HK-2 (cell line): ENCODE data around the gene MFSD12.
A peak's percentile ranks its signal among the peaks of the same experiment; 100 is the strongest.
"Not testable (repeated sequence)": the region's sequence is repeated elsewhere in the genome, so short reads cannot be mapped to it uniquely, and the experiment has no call there.

Experiments
- DNase-seq: peaks from one replicate; pipeline ENCODE4 v3.0.0-alpha.2; 2018; ENCODE audit not compliant: unreplicated experiment

The MFSD12 gene

GRCh38 chr19:3584036-3584802, 26.8 kb upstream of the MFSD12 start:
- DNase-seq: not testable (repeated sequence)

DNA sequence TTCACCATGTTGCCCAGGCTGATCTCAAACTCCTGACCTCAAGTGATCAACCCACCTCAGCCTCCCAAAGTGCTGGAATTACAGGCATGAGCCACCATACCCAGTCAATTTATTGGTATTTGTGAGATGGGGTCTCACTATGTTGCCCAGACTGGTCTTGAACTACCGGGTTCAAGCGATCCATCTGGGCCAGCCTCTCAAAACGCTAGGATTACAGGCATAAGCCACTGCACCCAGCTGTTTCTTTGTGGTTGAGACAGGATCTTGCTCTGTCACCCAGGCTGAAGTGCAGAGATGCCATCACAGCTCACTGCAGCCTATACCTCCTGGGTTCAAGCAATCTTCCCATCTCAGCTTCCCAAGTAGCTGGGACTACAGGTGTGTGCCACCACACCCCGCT, 24.4 kb upstream of the MFSD12 start:
- DNase-seq: not testable (repeated sequence)

- peak; percentile 49 for DNase-seq
Observed at GRCh38 chr19:3580156-3580934, 23.0 kb upstream of the MFSD12 start.

- DNase-seq: no peak
Observed at GRCh38 chr19:3578390-3578789, 21.0 kb upstream of the MFSD12 start.

DNA sequence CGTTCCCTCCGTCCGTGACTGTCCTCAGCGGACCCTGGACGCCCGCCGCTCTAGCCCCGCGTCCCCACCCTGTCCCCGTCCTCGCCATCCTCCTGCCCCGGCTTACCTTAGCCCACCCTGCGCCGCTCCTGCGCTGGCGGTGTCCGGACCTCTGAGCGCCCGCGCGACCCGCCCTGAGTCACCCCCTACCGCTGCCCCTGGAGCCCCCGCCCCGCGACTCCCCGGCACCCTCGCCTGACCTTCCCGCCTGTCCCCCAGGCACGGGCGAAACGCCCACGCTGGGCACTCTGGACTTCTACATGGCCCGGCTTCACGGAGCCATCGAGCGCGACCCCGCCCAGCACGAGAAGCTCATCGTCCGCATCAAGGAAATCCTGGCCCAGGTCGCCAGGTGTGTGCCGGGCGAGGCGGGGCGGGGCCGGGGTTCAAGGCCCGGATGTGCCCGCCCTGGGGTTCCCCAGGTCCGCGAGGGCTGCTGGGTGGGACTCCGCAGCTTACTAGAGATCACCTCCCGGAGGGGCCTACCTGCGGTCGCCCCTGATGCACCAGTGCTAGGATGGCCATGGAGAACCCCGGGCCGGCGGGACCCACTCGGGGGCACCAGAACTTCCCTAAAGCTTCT, 20.4 kb upstream of the MFSD12 start:
- DNase-seq: no peak

- DNase-seq: no peak
Observed at GRCh38 chr19:3576696-3577443, 19.5 kb upstream of the MFSD12 start.

GRCh38 chr19:3575949-3576673, 18.7 kb upstream of the MFSD12 start:
- DNase-seq: no peak

- DNase-seq: no peak
Observed at GRCh38 chr19:3575260-3575741, 17.9 kb upstream of the MFSD12 start.

GRCh38 chr19:3573858-3574637, 16.7 kb upstream of the MFSD12 start:
- DNase-seq: peak; percentile 90

- DNase-seq: no peak
Observed at GRCh38 chr19:3573162-3573857, 15.9 kb upstream of the MFSD12 start.

DNA sequence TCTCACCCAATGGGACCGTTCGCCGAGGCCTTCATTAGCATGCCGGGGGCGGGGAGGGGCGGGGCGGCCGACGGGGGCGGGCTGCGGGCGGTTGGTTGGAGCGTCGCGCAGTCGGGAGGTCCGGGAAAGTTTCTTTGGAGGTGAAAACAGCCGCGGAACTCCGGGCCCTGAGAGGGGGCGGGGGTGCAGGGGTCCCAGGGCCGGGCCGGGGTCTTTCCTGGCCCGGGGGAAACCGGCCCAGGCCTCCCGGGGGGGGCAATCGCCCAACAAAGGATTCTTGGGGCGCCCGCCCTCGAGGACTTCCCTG, 15.4 kb upstream of the MFSD12 start, which contains the start of gene HMG20B:
HMG20B (plus strand) TSS at position 90 of the 307 bp plus-strand sequence. CDS start 366 bp downstream, outside the sequence.
- DNase-seq: no peak

GRCh38 chr19:3572132-3572854, 14.9 kb upstream of the MFSD12 start:
- DNase-seq: peak; percentile 100

DNA sequence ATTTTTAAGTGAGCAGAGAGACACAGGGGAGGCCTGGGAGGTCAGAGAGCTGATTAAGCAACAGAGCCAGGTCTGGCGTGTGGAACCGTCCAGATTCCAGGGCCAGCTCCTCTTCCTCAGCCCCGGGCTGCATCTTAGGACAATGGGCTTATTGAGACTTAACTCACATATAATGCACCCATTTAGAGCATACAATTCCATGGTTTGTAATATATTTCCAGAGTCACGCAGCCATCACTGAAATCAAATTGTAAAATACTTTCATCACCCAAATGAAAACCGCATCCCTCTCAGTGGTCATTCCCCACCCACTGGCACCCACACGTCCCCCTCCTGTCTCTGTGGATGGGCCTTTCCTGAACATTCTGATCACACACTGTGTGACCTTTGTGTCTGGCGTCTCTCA, 13.2 kb upstream of the MFSD12 start:
- no peak for DNase-seq

DNA sequence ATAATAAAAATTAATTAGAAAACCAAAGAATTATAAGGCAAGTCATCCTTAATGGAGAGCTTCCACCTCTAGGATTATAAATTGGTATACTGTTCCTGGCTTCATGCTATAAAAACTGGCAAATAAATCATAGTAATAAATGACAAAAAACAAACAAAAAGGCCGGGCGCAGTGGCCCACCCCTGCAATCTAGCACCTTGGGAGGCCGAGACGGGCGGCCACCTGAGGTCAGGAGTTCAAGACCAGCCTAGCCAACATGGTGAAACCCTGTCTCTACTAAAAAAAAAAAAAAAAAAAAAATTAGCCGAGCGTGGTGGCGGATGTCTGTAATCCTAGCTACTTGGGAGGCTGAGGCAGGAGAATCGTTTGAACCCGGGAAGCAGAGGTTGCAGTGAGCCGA, 12.7 kb upstream of the MFSD12 start:
- DNase-seq: not testable (repeated sequence)

DNA sequence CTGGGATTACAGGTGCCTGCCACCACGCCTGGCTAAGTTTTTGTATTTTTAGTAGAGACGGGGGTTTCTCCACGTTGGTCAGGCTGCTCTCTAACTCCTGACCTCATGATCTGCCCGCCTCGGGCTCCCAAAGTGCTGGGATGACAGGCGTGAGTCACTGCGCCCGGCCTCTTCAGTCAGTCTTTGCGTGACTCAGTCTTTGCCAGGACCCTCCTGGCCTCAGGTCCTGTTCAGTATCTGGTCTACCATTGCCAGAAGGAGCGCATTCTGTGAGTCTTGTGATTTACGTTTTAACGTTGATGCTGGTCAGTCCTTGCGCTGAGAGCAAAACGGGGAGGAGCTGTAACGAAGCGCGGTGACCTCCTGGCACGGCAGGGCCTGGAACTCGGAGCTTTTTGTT, 7.8 kb upstream of the MFSD12 start:
- peak; percentile 62 for DNase-seq

- no peak for DNase-seq
Observed at GRCh38 chr19:3563709-3564524, 6.5 kb upstream of the MFSD12 start.

GRCh38 chr19:3556978-3557460, 367 bp downstream of the MFSD12 start:
- peak; percentile 72 for DNase-seq

GRCh38 chr19:3556423-3556977, 886 bp downstream of the MFSD12 start:
- DNase-seq: no peak
